GM12878 (cell line): ENCODE results near the gene THSD8. TPM values are rescaled to one million over a fixed set of nuclear protein-coding genes. Genes with fewer than 3 reads are reported as not detected.

ENCODE experiments used
- ASH2L ChIP-seq: fragments of 300-600, 200-600 bp; sonication (generic); IDR thresholded peaks from 2 replicates; pipeline ENCODE4 v1.6.1; 2017; ENCODE audit warnings: low read depth, mild to moderate bottlenecking, borderline replicate concordance
- BACH1 ChIP-seq: fragments of 450-650 bp; IDR thresholded peaks from 2 replicates; pipeline ENCODE4 v1.6.1; 2017; ENCODE audit warnings: mild to moderate bottlenecking, borderline replicate concordance
- BHLHE40 ChIP-seq, 2 experiments: fragments of 450-650 bp in 1 of 2; IDR thresholded peaks; 2 replicates each; pipeline ENCODE4 v1.6.1; 2011 to 2017; ENCODE audit warnings: low read depth in 2 of 2, borderline replicate concordance in 1 of 2, improper control_type of control experiment in 1 of 2, low read length in 1 of 2, mild to moderate bottlenecking in 1 of 2
- CBFB ChIP-seq: IDR thresholded peaks from 2 replicates; pipeline ENCODE4 v1.6.1; 2016; ENCODE audit warnings: antibody characterized with exemption, low read depth
- CBX5 ChIP-seq: sonication (generic); IDR thresholded peaks from 2 replicates; pipeline ENCODE4 v1.6.1; 2016; ENCODE audit warnings: low read depth, moderate library complexity, mild to moderate bottlenecking, inconsistent platforms
- CHD1 ChIP-seq: IDR thresholded peaks from 2 replicates; pipeline ENCODE4 v1.6.1; 2012; ENCODE audit warnings: low read depth, low read length, improper control_type of control experiment
- CHD2 ChIP-seq: IDR thresholded peaks from 2 replicates; pipeline ENCODE4 v1.6.1; 2011; ENCODE audit warnings: low read depth, low read length, improper control_type of control experiment, borderline replicate concordance
- CREM ChIP-seq: IDR thresholded peaks from 2 replicates; pipeline ENCODE4 v1.6.1; 2014; ENCODE audit warnings: antibody characterized with exemption, low read depth
- E2F8 ChIP-seq: fragments of 450-650 bp; IDR thresholded peaks from 2 replicates; pipeline ENCODE4 v1.6.1; 2018; ENCODE audit warnings: mild to moderate bottlenecking, low read depth, moderate library complexity; ENCODE audit not compliant: partially characterized antibody
- ESRRA ChIP-seq: IDR thresholded peaks from 2 replicates; pipeline ENCODE4 v1.6.1; 2012; ENCODE audit warnings: mild to moderate bottlenecking, low read length, improper control_type of control experiment
- HCFC1 ChIP-seq: fragments of 150-350 bp; IDR thresholded peaks from 2 replicates; pipeline ENCODE4 v1.6.1; 2014; ENCODE audit warnings: low read length
- IKZF2 ChIP-seq, 2 experiments: fragments of 450-650 bp; IDR thresholded peaks; 2 replicates each; pipeline ENCODE4 v1.6.1; 2017; ENCODE audit warnings: mild to moderate bottlenecking in 2 of 2, moderate library complexity in 2 of 2
- IRF4 ChIP-seq: IDR thresholded peaks from 2 replicates; pipeline ENCODE4 v1.6.1; 2011; ENCODE audit warnings: low read depth, low read length
- MYC ChIP-seq: IDR thresholded peaks from 2 replicates; pipeline ENCODE4 v1.6.1; 2011; ENCODE audit warnings: mild to moderate bottlenecking, low read length, moderate library complexity, inconsistent platforms; ENCODE audit not compliant: insufficient read depth, insufficient replicate concordance, insufficient read length, severe bottlenecking
- NFXL1 ChIP-seq: fragments of 450-650 bp; IDR thresholded peaks from 2 replicates; pipeline ENCODE4 v1.6.1; 2017; ENCODE audit warnings: antibody characterized with exemption, mild to moderate bottlenecking, borderline replicate concordance
- PAX5 ChIP-seq: IDR thresholded peaks from 2 replicates; pipeline ENCODE4 v1.6.1; 2011; ENCODE audit warnings: low read depth, low read length, borderline replicate concordance
- POLR2A ChIP-seq: IDR thresholded peaks from 2 replicates; pipeline ENCODE4 v1.6.1; 2011; ENCODE audit warnings: low read depth, mild to moderate bottlenecking, low read length
- RCOR1 ChIP-seq: conservative IDR thresholded peaks from 2 replicates; pipeline ENCODE4 v1.6.1; 2012; ENCODE audit warnings: low read depth, low read length, improper control_type of control experiment
- RFX5 ChIP-seq: IDR thresholded peaks from 2 replicates; pipeline ENCODE4 v1.6.1; 2011; ENCODE audit warnings: low read depth, low read length, improper control_type of control experiment
- SREBF2 ChIP-seq: IDR thresholded peaks from 2 replicates; pipeline ENCODE4 v1.6.1; 2012; ENCODE audit warnings: mild to moderate bottlenecking, low read length
- SUPT20H ChIP-seq: IDR thresholded peaks from 2 replicates; pipeline ENCODE4 v1.6.1; 2011; ENCODE audit warnings: low read depth, mild to moderate bottlenecking, low read length, moderate library complexity, borderline replicate concordance; ENCODE audit not compliant: control insufficient read depth
- YBX1 ChIP-seq: fragments of 450-650 bp; IDR thresholded peaks from 2 replicates; pipeline ENCODE4 v1.6.1; 2016; ENCODE audit warnings: antibody characterized with exemption
- YY1 ChIP-seq: IDR thresholded peaks from 2 replicates; pipeline ENCODE4 v1.6.1; 2011; ENCODE audit warnings: low read depth, mild to moderate bottlenecking, low read length
- ZBTB40 ChIP-seq: fragments of 450-650 bp; IDR thresholded peaks from 2 replicates; pipeline ENCODE4 v1.6.1; 2016; ENCODE audit warnings: mild to moderate bottlenecking, moderate library complexity, borderline replicate concordance
- polyA plus RNA-seq, 11 experiments: library from polyadenylated mRNA; depleted of rRNA in 4 of 11; unstranded in 6 of 11; stranded (reverse) in 5 of 11; fragments of >200 nt; fragmentation: Nextera tagmentation in 4 of 11; fragmentation: Illumina TruSeq in 1 of 11; extraction: Ambion mirVana in 4 of 11; extraction: Trizol in 1 of 11; gene quantifications; 1 replicate in 1 of 11; 2 replicates in 10 of 11; pipeline versions ENCODE4 v1.2.1 to v1.2.3, GENCODE V29; 2011 to 2016; ENCODE audit warnings: inconsistent platforms in 2 of 11, missing spikeins in 2 of 11, low read depth in 1 of 11
- total RNA-seq, 4 experiments: library from RNA; depleted of rRNA in 3 of 4; stranded (reverse); fragments of >200 nt in 3 of 4; fragmentation: Illumina TruSeq in 1 of 4; extraction: Trizol in 1 of 4; gene quantifications; 2 replicates each; pipeline versions ENCODE4 v1.2.1 to v1.2.3, GENCODE V29; 2013 to 2021

THSD8 gene
- total and polyA plus RNA-seq, 10 of the 15 experiments (the other 5 are each of a cell fraction or from before 2014, with no cell fraction given): 0.24 to 32.3 (median 21.3) TPM; not detected in 2

GRCh38 chr19:12777217-12778016 lies 24.5 kb upstream of the THSD8 start (continued):
- TF ChIP-seq E2F8: peak; percentile 37
- no peak for TF ChIP-seq IRF4
- no peak for TF ChIP-seq HCFC1
- no peak for TF ChIP-seq ESRRA
- TF ChIP-seq SUPT20H: no peak
- TF ChIP-seq CREM: peak; percentile 82
- peak; percentile 96 for TF ChIP-seq CBFB
- TF ChIP-seq IKZF2 (IDR thresholded peaks at IDR 0.05): peak; percentile 8 to 30; a peak in 3 of 4 replicates
- no peak for TF ChIP-seq ASH2L
- TF ChIP-seq NFXL1: no peak
- TF ChIP-seq RCOR1: peak; percentile 18; the same call in 1 of the 2 replicates
- TF ChIP-seq CHD2: no peak
- peak; percentile 42 to 47; a peak in 2 of 4 replicates for TF ChIP-seq BHLHE40 (IDR thresholded peaks at IDR 0.05; ENCODE audit: borderline replicate concordance in 1 of 2, low read depth in 2 of 2, low read length in 1 of 2)
- no peak for TF ChIP-seq ZBTB40
- TF ChIP-seq BACH1: no peak
- no peak for TF ChIP-seq POLR2A
- no peak for TF ChIP-seq RFX5
- TF ChIP-seq MYC: no peak
- TF ChIP-seq YBX1: no peak
- no peak for TF ChIP-seq PAX5
- TF ChIP-seq SREBF2: no peak
- TF ChIP-seq YY1: peak; percentile 82
- TF ChIP-seq CHD1: no peak
- no peak for TF ChIP-seq CBX5
